Calu3 (cell line): Measurements from ENCODE around the gene CEACAM18. TPM values are rescaled to one million over a fixed set of nuclear protein-coding genes. Genes with fewer than 3 reads are reported as not detected.
"Not testable (repeated sequence)": the region's sequence is repeated elsewhere in the genome, so short reads cannot be mapped to it uniquely, and the experiment has no call there.

Experiments used
- BruUV-seq: library from RNA; stranded (reverse); fragments of 400-500 nt; replicated peaks from 2 replicates; lab custom pipeline; 2021; lab: Mats Ljungman, UMichigan
- CTCF ChIA-PET: fragments of 300-600 bp; sonication (Branson Sonifier 250); formaldehyde crosslinking; loops from one replicate; lab custom pipeline; 2022; ENCODE audit warnings: antibody characterized with exemption; lab: Charles Lee
- DNase-seq: peaks from one replicate; pipeline ENCODE4 v3.0.0; 2022
- H3K27ac Mint-ChIP-seq: one replicate; pipeline ENCODE4 v1.8.0; 2022; ENCODE audit warnings: mixed read lengths; ENCODE audit not compliant: unreplicated experiment
- H3K27me3 Mint-ChIP-seq: one replicate; pipeline ENCODE4 v1.8.0; 2022; ENCODE audit warnings: mixed read lengths; ENCODE audit not compliant: unreplicated experiment
- H3K36me3 Mint-ChIP-seq: one replicate; pipeline ENCODE4 v1.8.0; 2022; ENCODE audit warnings: mild to moderate bottlenecking, moderate library complexity, mixed read lengths; ENCODE audit not compliant: insufficient read depth, unreplicated experiment
- H3K4me1 Mint-ChIP-seq: one replicate; pipeline ENCODE4 v1.8.0; 2022; ENCODE audit warnings: mild to moderate bottlenecking, low read depth, mixed read lengths; ENCODE audit not compliant: unreplicated experiment
- H3K4me3 Mint-ChIP-seq: one replicate; pipeline ENCODE4 v1.8.0; 2022; ENCODE audit warnings: mild to moderate bottlenecking, low read depth, moderate library complexity, mixed read lengths; ENCODE audit not compliant: unreplicated experiment
- H3K9me3 Mint-ChIP-seq: one replicate; pipeline ENCODE4 v1.8.0; 2022; ENCODE audit warnings: low read depth, mixed read lengths; ENCODE audit not compliant: unreplicated experiment
- CTCF ChIP-seq: fragments of 200-600 bp; IDR thresholded peaks from one replicate; pipeline ENCODE4 v1.8.0; 2022; ENCODE audit warnings: antibody characterized with exemption; ENCODE audit not compliant: unreplicated experiment
- intact Hi-C: fragments of 100-400 bp; cut with micrococcal nuclease; formaldehyde crosslinking; loops from one replicate; pipeline ENCODE4 v1.10.0; 2022; ENCODE audit not compliant: unreplicated experiment
- total RNA-seq: library from RNA; stranded (reverse); gene quantifications from 2 replicates; pipeline ENCODE4 v1.2.3, GENCODE V29; 2022

The CEACAM18 gene
- total RNA-seq, 1 experiment from 2014 or later, result not detected

- CTCF ChIA-PET, result interaction anchor here (0.5 to 1.1 kb wide), 3 partner anchors 22 to 215 kb away, joined by 3 to 8 read pairs (median 3); no protein-coding TSS in a partner anchor
- H3K27me3 Mint-ChIP-seq, result peaks cover 95% of the 10 kb centered on the region
These were observed 36.6 kb upstream of the CEACAM18 start for GRCh38 chr19:51441410-51442390.

GRCh38 chr19:51447510-51447909, 30.8 kb upstream of the CEACAM18 start:
- DNase-seq, H3K4me3 Mint-ChIP-seq, BruUV-seq, H3K36me3 Mint-ChIP-seq, intact Hi-C loops, H3K4me1 Mint-ChIP-seq, H3K27ac Mint-ChIP-seq, H3K9me3 Mint-ChIP-seq: not testable (repeated sequence)
- peaks cover 93% of the 10 kb centered on the region for H3K27me3 Mint-ChIP-seq
- CTCF ChIA-PET, result interaction anchor here (1.5 kb wide), 1 partner anchor 9 kb away, joined by 3 read pairs; no protein-coding TSS in a partner anchor

More at GRCh38 chr19:51441410-51442390, 36.6 kb upstream of the CEACAM18 start:
- Mint-ChIP-seq H3K27ac (no peak overlapping the region), H3K4me3 (peak overlapping the region; percentile 33), H3K9me3 (peaks cover 2% of the 10 kb centered on the region), H3K4me1 (peaks cover 24% of the 10 kb centered on the region), H3K36me3 (no peaks in the 10 kb centered on the region)
- peak; percentile 18 for DNase-seq
- BruUV-seq, result no TSS peak
- intact Hi-C loops, result no loop called here
- TF ChIP-seq CTCF, result no peak

- intact Hi-C loops, result no loop called here
- BruUV-seq, result no TSS peak
- no peaks in the 10 kb centered on the region for H3K36me3 Mint-ChIP-seq
- no peak overlapping the region for H3K4me3 Mint-ChIP-seq
- no peak for DNase-seq
- H3K27ac Mint-ChIP-seq, result no peak overlapping the region
- no peak for TF ChIP-seq CTCF
- H3K27me3 Mint-ChIP-seq, result peaks cover 93% of the 10 kb centered on the region
- CTCF ChIA-PET, result interaction anchor here (0.5 to 1.5 kb wide), 2 partner anchors 9 to 15 kb away, joined by 3 to 5 read pairs; no protein-coding TSS in a partner anchor
- H3K9me3 Mint-ChIP-seq, result peaks cover 3% of the 10 kb centered on the region
- no peaks in the 10 kb centered on the region for H3K4me1 Mint-ChIP-seq
These were observed 30.3 kb upstream of the CEACAM18 start for GRCh38 chr19:51448011-51448410.

GRCh38 chr19:51448411-51449016, 29.8 kb upstream of the CEACAM18 start:
- peaks cover 93% of the 10 kb centered on the region for H3K27me3 Mint-ChIP-seq
- intact Hi-C loops, result no loop called here
- CTCF ChIA-PET, result interaction anchor here (0.5 to 1.5 kb wide), 2 partner anchors 10 to 15 kb away, joined by 3 to 5 read pairs; no protein-coding TSS in a partner anchor

More at GRCh38 chr19:51448411-51449016, 29.8 kb upstream of the CEACAM18 start:
- H3K36me3 Mint-ChIP-seq, result no peaks in the 10 kb centered on the region
- no peak overlapping the region for H3K4me3 Mint-ChIP-seq
- peaks cover 3% of the 10 kb centered on the region for H3K9me3 Mint-ChIP-seq
- TF ChIP-seq CTCF, result no peak
- H3K4me1 Mint-ChIP-seq, result no peaks in the 10 kb centered on the region
- no peak for DNase-seq
- no TSS peak for BruUV-seq
- no peak overlapping the region for H3K27ac Mint-ChIP-seq
